GM19463 (cell line): ENCODE results near the gene FXYD6.

Experiments
- ATAC-seq: cut with Tn5 transposase; IDR thresholded peaks from one replicate; pipeline ENCODE4 v1.9.1; 2021; ENCODE audit warnings: mild to moderate bottlenecking, moderate library complexity; ENCODE audit not compliant: unreplicated experiment

The FXYD6 gene

GRCh38 chr11:117832511-117832910 lies 43.9 kb downstream of the FXYD6 start:
- ATAC-seq = no peak

- ATAC-seq = no peak
Measured at GRCh38 chr11:117831661-117832415, 44.6 kb downstream of the FXYD6 start.

- ATAC-seq = no peak
Measured at GRCh38 chr11:117830674-117831351, 45.6 kb downstream of the FXYD6 start.

GRCh38 chr11:117830072-117830471 lies 46.4 kb downstream of the FXYD6 start:
- ATAC-seq = no peak

GRCh38 chr11:117829369-117829725 lies 47.1 kb downstream of the FXYD6 start:
- ATAC-seq = no peak

- peak; percentile 80 for ATAC-seq
Measured at GRCh38 chr11:117828611-117829368, 47.7 kb downstream of the FXYD6 start.

GRCh38 chr11:117827521-117828511 lies 48.6 kb downstream of the FXYD6 start:
- no peak for ATAC-seq

- ATAC-seq = no peak
Measured at GRCh38 chr11:117826832-117827231, 49.6 kb downstream of the FXYD6 start.

GRCh38 chr11:117826190-117826570 lies 50.3 kb downstream of the FXYD6 start:
- ATAC-seq = no peak

GRCh38 chr11:117825538-117826189 lies 50.8 kb downstream of the FXYD6 start:
- no peak for ATAC-seq

- ATAC-seq = no peak
Measured at GRCh38 chr11:117824571-117825537, 51.6 kb downstream of the FXYD6 start, which contains the start of gene FXYD2. Gene FXYD2 (minus strand): TSS chr11:117824744. CDS start chr11:117824678, 66 bp downstream.

GRCh38 chr11:117823946-117824420 lies 52.5 kb downstream of the FXYD6 start:
- no peak for ATAC-seq

GRCh38 chr11:117823294-117823945 lies 53.0 kb downstream of the FXYD6 start:
- no peak for ATAC-seq

- ATAC-seq = no peak
Measured at GRCh38 chr11:117822074-117823033, 54.1 kb downstream of the FXYD6 start.

GRCh38 chr11:117821431-117821830 lies 55.0 kb downstream of the FXYD6 start:
- no peak for ATAC-seq

GRCh38 chr11:117820516-117820915 lies 55.9 kb downstream of the FXYD6 start:
- no peak for ATAC-seq

GRCh38 chr11:117820071-117820470 lies 56.4 kb downstream of the FXYD6 start:
- no peak for ATAC-seq
